IMR-90 (cell line): ENCODE data around the gene RPS10. TPM values are rescaled to one million over a fixed set of nuclear protein-coding genes. Genes with fewer than 3 reads are reported as not detected.

Experiments
- ATAC-seq: fragments of 200-7000 bp; cut with Tn5 transposase; 2 replicates; pipeline ENCODE4 v1.9.1; 2020; ENCODE audit warnings: low read depth, mild to moderate bottlenecking, moderate library complexity
- BruUV-seq: library from RNA; stranded (reverse); fragments of 400-500 nt; replicated peaks from 2 replicates; lab custom pipeline; 2021; lab: Mats Ljungman, UMichigan
- CTCF ChIA-PET: fragments of 300-600 bp; formaldehyde crosslinking; extraction: SDS; loops from one replicate; lab custom pipeline; 2021; ENCODE audit warnings: antibody characterized with exemption; lab: Yijun Ruan, JAX
- POLR2A ChIA-PET: fragments of 300-600 bp; sonication (Branson Sonifier 250); formaldehyde crosslinking; loops from one replicate; lab custom pipeline; 2022; ENCODE audit warnings: antibody characterized with exemption; ENCODE audit not compliant: unreplicated experiment; lab: Charles Lee
- DNase-seq: peaks from one replicate; pipeline ENCODE4 v3.0.0; 2013
- H2AFZ ChIP-seq: replicated peaks from 2 replicates; pipeline ENCODE3; 2013; ENCODE audit warnings: low read length, mild to moderate bottlenecking; ENCODE audit not compliant: poor library complexity
- H2AK5ac ChIP-seq: 2 replicates; pipeline ENCODE4 v1.6.1; 2013; ENCODE audit warnings: low read depth, low read length, inconsistent platforms
- H2AK9ac ChIP-seq: replicated peaks from 2 replicates; pipeline ENCODE3; 2013; ENCODE audit warnings: mild to moderate bottlenecking, low read depth, low read length, moderate library complexity; ENCODE audit not compliant: poor library complexity
- H2BK120ac ChIP-seq: 2 replicates; pipeline ENCODE4 v1.6.1; 2013; ENCODE audit warnings: low read depth, low read length, inconsistent platforms
- H2BK15ac ChIP-seq: 3 replicates; pipeline ENCODE4 v1.6.1; 2013; ENCODE audit warnings: low read depth, low read length, inconsistent platforms
- H2BK20ac ChIP-seq: 2 replicates; pipeline ENCODE4 v1.6.1; 2013; ENCODE audit warnings: low read depth, mild to moderate bottlenecking, inconsistent platforms, low read length, moderate library complexity
- H2BK5ac ChIP-seq: 2 replicates; pipeline ENCODE4 v1.6.1; 2013; ENCODE audit warnings: mild to moderate bottlenecking, low read depth, low read length, inconsistent platforms; ENCODE audit not compliant: poor library complexity, severe bottlenecking
- H3K14ac ChIP-seq: replicated peaks from 2 replicates; pipeline ENCODE4 v1.6.1; 2013; ENCODE audit warnings: low read depth, low read length, inconsistent platforms
- H3K18ac ChIP-seq: 2 replicates; pipeline ENCODE4 v1.6.1; 2013; ENCODE audit warnings: low read depth, low read length, control low read depth
- H3K23ac ChIP-seq: 2 replicates; pipeline ENCODE4 v1.6.1; 2013; ENCODE audit warnings: low read depth, low read length, inconsistent platforms
- H3K27ac ChIP-seq: 2 replicates; pipeline ENCODE4 v1.5.1; 2013; ENCODE audit warnings: mild to moderate bottlenecking, control low read depth, low read length; ENCODE audit not compliant: insufficient read depth
- H3K27me3 ChIP-seq: 2 replicates; pipeline ENCODE4 v1.6.1; 2013; ENCODE audit warnings: low read length; ENCODE audit not compliant: control insufficient read depth, insufficient read depth
- H3K36me3 ChIP-seq: 2 replicates; pipeline ENCODE4 v1.6.1; 2013; ENCODE audit warnings: low read length, mixed read lengths; ENCODE audit not compliant: control insufficient read depth, insufficient read depth
- H3K4ac ChIP-seq: 2 replicates; pipeline ENCODE4 v1.6.1; 2013; ENCODE audit warnings: low read depth, low read length, inconsistent platforms
- H3K4me1 ChIP-seq: 2 replicates; pipeline ENCODE4 v1.6.1; 2013; ENCODE audit warnings: low read length, mixed read lengths; ENCODE audit not compliant: control insufficient read depth, insufficient read depth
- H3K4me2 ChIP-seq: 2 replicates; pipeline ENCODE4 v1.6.1; 2013; ENCODE audit warnings: low read depth, mild to moderate bottlenecking, control low read depth, low read length, moderate library complexity
- H3K4me3 ChIP-seq: 2 replicates; pipeline ENCODE4 v1.5.1; 2013; ENCODE audit warnings: low read depth, mild to moderate bottlenecking, control low read depth, low read length, moderate library complexity; ENCODE audit not compliant: insufficient read depth
- H3K56ac ChIP-seq: 2 replicates; pipeline ENCODE4 v1.6.1; 2013; ENCODE audit warnings: low read length, inconsistent platforms; ENCODE audit not compliant: insufficient read depth; ENCODE audit errors: extremely low read depth
- H3K79me1 ChIP-seq, 2 experiments: 2 replicates each; pipeline ENCODE4 v1.6.1; 2013; ENCODE audit warnings: low read length in 2 of 2, inconsistent platforms in 1 of 2, low read depth in 1 of 2
- H3K9ac ChIP-seq: 2 replicates; pipeline ENCODE4 v1.6.1; 2013; ENCODE audit warnings: low read depth, low read length, control low read depth
- H3K9me1 ChIP-seq: 2 replicates; pipeline ENCODE4 v1.6.1; 2013; ENCODE audit warnings: low read length, inconsistent platforms; ENCODE audit not compliant: insufficient read depth
- H3K9me3 ChIP-seq: 2 replicates; pipeline ENCODE4 v1.6.1; 2013; ENCODE audit warnings: low read length; ENCODE audit not compliant: control insufficient read depth, insufficient read depth
- H4K20me1 ChIP-seq: 2 replicates; pipeline ENCODE4 v1.6.1; 2013; ENCODE audit warnings: low read length, inconsistent platforms; ENCODE audit not compliant: insufficient read depth
- H4K5ac ChIP-seq: 2 replicates; pipeline ENCODE4 v1.6.1; 2013; ENCODE audit warnings: mild to moderate bottlenecking, low read depth, low read length, control low read depth
- H4K8ac ChIP-seq, 2 experiments: 2 replicates each; pipeline ENCODE4 v1.6.1; 2013; ENCODE audit warnings: low read depth in 2 of 2, low read length in 2 of 2, control low read depth in 1 of 2, inconsistent platforms in 1 of 2
- H4K91ac ChIP-seq: 2 replicates; pipeline ENCODE4 v1.6.1; 2013; ENCODE audit warnings: low read depth, low read length, inconsistent platforms; ENCODE audit not compliant: insufficient read depth
- CEBPB ChIP-seq: IDR thresholded peaks from 2 replicates; pipeline ENCODE4 v1.6.1; 2012; ENCODE audit warnings: low read depth, low read length, improper control_type of control experiment
- FOS ChIP-seq: fragments of 150-350 bp; IDR thresholded peaks from 2 replicates; pipeline ENCODE4 v1.6.1; 2016; ENCODE audit warnings: low read depth, low read length
- RCOR1 ChIP-seq: IDR thresholded peaks from 2 replicates; pipeline ENCODE4 v1.6.1; 2012; ENCODE audit warnings: mild to moderate bottlenecking, low read length, improper control_type of control experiment; ENCODE audit not compliant: insufficient replicate concordance
- WGBS, 2 experiments: methylation state at CpG; one replicate each; pipeline versions ENCODE4 v1.1.5 to v1.1.7; 2013; ENCODE audit warnings: missing lambda C conversion rate in 2 of 2; ENCODE audit not compliant: insufficient read length in 1 of 2; ENCODE audit errors: extremely low coverage in 2 of 2; 5-methylcytosine and 5-hydroxymethylcytosine counted together
- dilution Hi-C: fragments of 300-500 bp; cut with HindIII; formaldehyde crosslinking; loops from one replicate; pipeline ENCODE4 v1.14.3; 2018; ENCODE audit warnings: low sequenced_read_pairs; ENCODE audit not compliant: unreplicated experiment
- in situ Hi-C: fragments of 300-500 bp; cut with MboI; formaldehyde crosslinking; loops from 3 replicates; pipeline ENCODE4 v1.14.3; 2019; ENCODE audit warnings: low sequenced_read_pairs, inconsistent platforms, mixed read lengths
- intact Hi-C: fragments of 100-400 bp; cut with micrococcal nuclease; formaldehyde crosslinking; loops from 2 replicates; pipeline ENCODE4 v1.10.0; 2022
- polyA plus RNA-seq, 3 experiments: library from polyadenylated mRNA; depleted of rRNA; stranded (reverse); fragments of >200 nt; gene quantifications; 2 replicates each; pipeline ENCODE4 v1.2.3, GENCODE V29; 2012; ENCODE audit warnings: low replicate concordance in 1 of 3
- total RNA-seq: library from RNA; depleted of rRNA; stranded (reverse); fragments of >200 nt; gene quantifications from 2 replicates; pipeline ENCODE4 v1.2.3, GENCODE V29; 2012

Gene RPS10
- total and polyA plus RNA-seq, 2 of the 4 experiments (the other 2 are of a cell fraction) = 5,462 to 5,584 TPM

GRCh38 chr6:34386316-34387137 is 39.3 kb downstream of the RPS10 start (continued):
- peak; percentile 98 for TF ChIP-seq RCOR1

GRCh38 chr6:34385793-34386195 is 40.1 kb downstream of the RPS10 start:
- H3K18ac ChIP-seq = no peak overlapping the region
- BruUV-seq = no TSS peak
- H3K56ac ChIP-seq = no peak overlapping the region
- H3K36me3 ChIP-seq = no peaks in the 10 kb centered on the region
- H3K79me1 ChIP-seq = peaks cover 24 to 77% of the 10 kb centered on the region in 2 experiments
- peaks cover 25% of the 10 kb centered on the region for H3K9me1 ChIP-seq
- H2AK9ac ChIP-seq = no peak overlapping the region
- H2AK5ac ChIP-seq = no peak overlapping the region; the same call in 1 of the 2 replicates
- 92% methylated on average over 2 of the region's 3 CpGs; no CpG with 5 or more reads in 1 of the 2 experiments for WGBS, 2 experiments
- no peak overlapping the region for H3K27ac ChIP-seq
- intact Hi-C loops = no loop called here
- no peak overlapping the region for H3K14ac ChIP-seq
- no peak overlapping the region for H2BK20ac ChIP-seq
- no peak overlapping the region for H3K4ac ChIP-seq
- no peak overlapping the region for H2BK5ac ChIP-seq
- ATAC-seq (no peak), DNase-seq (no peak)
- dilution Hi-C loops = no loop called here
- in situ Hi-C loops = no loop called here
- no peak overlapping the region for H4K5ac ChIP-seq
- no peak for TF ChIP-seq FOS
- 0 out of 2 replicates have a peak, but pooled peaks have one; percentile 9 for TF ChIP-seq CEBPB
- CTCF ChIA-PET = no interaction called here
- H3K4me3 ChIP-seq = no peak overlapping the region
- no peak overlapping the region for H4K8ac ChIP-seq
- no peak overlapping the region for H2BK15ac ChIP-seq
- peaks cover 11% of the 10 kb centered on the region for H3K4me1 ChIP-seq
- no peaks in the 10 kb centered on the region for H3K27me3 ChIP-seq
- H2BK120ac ChIP-seq = no peak overlapping the region
- H3K23ac ChIP-seq = no peak overlapping the region
- no peak overlapping the region for H3K4me2 ChIP-seq
- no peak overlapping the region for H2AFZ ChIP-seq
- H4K91ac ChIP-seq = no peak overlapping the region
- no peaks in the 10 kb centered on the region for H3K9me3 ChIP-seq
- no peak overlapping the region for H3K9ac ChIP-seq
- H4K20me1 ChIP-seq = peaks cover 75% of the 10 kb centered on the region
- POLR2A ChIA-PET = no interaction called here
